Gastrocnemius medialis (tissue), 4 donors: ENCODE results near the gene CCM2L. TPM values are rescaled to one million over a fixed set of nuclear protein-coding genes. Genes with fewer than 3 reads are reported as not detected.

Experiments
- ATAC-seq, 2 donors: fragments of 150-250 bp; one replicate each; pipeline ENCODE4 v1.9.1; 2016
- DNase-seq, 2 donors: peaks; one replicate each; pipeline ENCODE4 v3.0.0-alpha.2; 2019
- H3K27ac ChIP-seq, 4 donors: fragments of 200-600 bp; sonication (generic); 1 replicate in 1 of 4; 2 replicates in 3 of 4; pipeline ENCODE4 v1.5.1; 2016 to 2018; ENCODE audit warnings: mild to moderate bottlenecking in 2 of 4, moderate library complexity in 1 of 4
- H3K27me3 ChIP-seq, 3 donors: fragments of 200-600 bp; sonication (generic) in 2 of 3; 1 replicate in 1 of 3; 2 replicates in 2 of 3; pipeline versions ENCODE4 v1.5.1 to v1.6.0; 2016 to 2019; ENCODE audit warnings: mild to moderate bottlenecking in 1 of 3, moderate library complexity in 1 of 3
- H3K36me3 ChIP-seq, 2 donors: fragments of 200-600 bp; sonication (generic) in 1 of 2; one replicate each; pipeline ENCODE4 v1.5.1; 2017 to 2018
- H3K4me1 ChIP-seq, 2 donors: fragments of 200-600 bp; sonication (generic) in 1 of 2; one replicate each; pipeline ENCODE4 v1.5.1; 2016 to 2017; ENCODE audit warnings: mild to moderate bottlenecking in 2 of 2
- H3K4me3 ChIP-seq, 4 donors: fragments of 200-600 bp; sonication (generic) in 3 of 4; 1 replicate in 1 of 4; 2 replicates in 3 of 4; pipeline ENCODE4 v1.5.1; 2016 to 2019; ENCODE audit warnings: mild to moderate bottlenecking in 2 of 4
- H3K9me3 ChIP-seq, 3 donors: fragments of 200-600 bp; sonication (generic) in 2 of 3; 1 replicate in 1 of 3; 2 replicates in 2 of 3; pipeline ENCODE4 v1.5.1; 2016 to 2019
- POLR2A ChIP-seq, 2 donors: fragments of 450-650 bp; IDR thresholded peaks; one replicate each; pipeline ENCODE4 v1.6.1; 2017; ENCODE audit warnings: antibody characterized with exemption in 2 of 2, mild to moderate bottlenecking in 2 of 2, moderate library complexity in 2 of 2
- in situ Hi-C, 4 donors: fragments of 200-750 bp; cut with MboI; loops; one replicate each; pipeline versions ENCODE4 v1.15.0 to v1.8.0; 2017; ENCODE audit warnings: low sequenced_read_pairs in 4 of 4
- intact Hi-C: fragments of 100-400 bp; cut with DNase I; formaldehyde crosslinking; loops from one replicate; pipeline ENCODE4 v1.15.1; 2023; ENCODE audit warnings: low total_unique reads
- total RNA-seq, 4 donors: library from RNA; depleted of rRNA; stranded (reverse); fragments of >200 nt; gene quantifications; one replicate each; pipeline versions ENCODE4 v1.1.0 to v1.2.3, GENCODE V29; 2016
- TF ChIP-seq, protein P1 (sequence below), 5 experiments: fragments of 450-650 bp in 3 of 5; fragments of 200-600 bp in 2 of 5; sonication (generic) in 2 of 5; IDR thresholded peaks in 4 of 5; conservative IDR thresholded peaks in 1 of 5; 1 replicate in 4 of 5; 2 replicates in 1 of 5; pipeline ENCODE4 v1.5.1; 2016 to 2019; ENCODE audit warnings: antibody characterized with exemption in 5 of 5, mild to moderate bottlenecking in 3 of 5, moderate library complexity in 3 of 5

Gene CCM2L
- total RNA-seq, 4 donors from 2014 or later: 2.2 to 5.8 (median 3.2) TPM

DNA sequence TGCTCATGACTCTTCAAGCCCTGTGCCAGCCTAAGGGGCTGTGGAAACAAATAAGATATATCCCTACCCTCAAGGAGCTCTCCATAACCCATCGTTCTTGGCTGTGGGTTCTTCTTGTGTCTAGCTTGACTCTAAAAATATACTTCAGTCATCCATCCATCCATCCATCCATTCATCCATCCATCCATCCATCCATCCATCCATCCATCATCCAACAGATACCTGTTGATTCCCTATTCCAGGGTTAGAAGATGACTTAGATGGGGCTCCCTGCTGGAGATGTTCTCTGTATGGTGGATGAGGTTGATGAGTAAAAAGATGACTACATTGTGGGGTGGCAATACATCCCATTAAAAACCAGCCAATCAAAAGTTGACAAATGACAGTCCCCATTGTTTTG is 65.3 kb downstream of the CCM2L start:
- Histone ChIP-seq H3K4me3 (no peak overlapping the region), H3K36me3 (no peaks in the 10 kb centered on the region), H3K27me3 (peaks cover 0 to 4% (median 3%) of the 10 kb centered on the region in 3 donors), H3K9me3 (no peaks in the 10 kb centered on the region), H3K27ac (no peak overlapping the region), H3K4me1 (no peaks in the 10 kb centered on the region)
- no peak for ATAC-seq
- intact Hi-C loops: no loop called here
- in situ Hi-C loops: no loop called here
- DNase-seq: no peak
- TF ChIP-seq, protein P1, sequence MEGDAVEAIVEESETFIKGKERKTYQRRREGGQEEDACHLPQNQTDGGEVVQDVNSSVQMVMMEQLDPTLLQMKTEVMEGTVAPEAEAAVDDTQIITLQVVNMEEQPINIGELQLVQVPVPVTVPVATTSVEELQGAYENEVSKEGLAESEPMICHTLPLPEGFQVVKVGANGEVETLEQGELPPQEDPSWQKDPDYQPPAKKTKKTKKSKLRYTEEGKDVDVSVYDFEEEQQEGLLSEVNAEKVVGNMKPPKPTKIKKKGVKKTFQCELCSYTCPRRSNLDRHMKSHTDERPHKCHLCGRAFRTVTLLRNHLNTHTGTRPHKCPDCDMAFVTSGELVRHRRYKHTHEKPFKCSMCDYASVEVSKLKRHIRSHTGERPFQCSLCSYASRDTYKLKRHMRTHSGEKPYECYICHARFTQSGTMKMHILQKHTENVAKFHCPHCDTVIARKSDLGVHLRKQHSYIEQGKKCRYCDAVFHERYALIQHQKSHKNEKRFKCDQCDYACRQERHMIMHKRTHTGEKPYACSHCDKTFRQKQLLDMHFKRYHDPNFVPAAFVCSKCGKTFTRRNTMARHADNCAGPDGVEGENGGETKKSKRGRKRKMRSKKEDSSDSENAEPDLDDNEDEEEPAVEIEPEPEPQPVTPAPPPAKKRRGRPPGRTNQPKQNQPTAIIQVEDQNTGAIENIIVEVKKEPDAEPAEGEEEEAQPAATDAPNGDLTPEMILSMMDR (IDR thresholded peaks at IDR 0.05 in 4 of 5, conservative IDR thresholded peaks at IDR 0.05 in 1 of 5): no peak
- TF ChIP-seq POLR2A (IDR thresholded peaks at IDR 0.05): no peak

DNA sequence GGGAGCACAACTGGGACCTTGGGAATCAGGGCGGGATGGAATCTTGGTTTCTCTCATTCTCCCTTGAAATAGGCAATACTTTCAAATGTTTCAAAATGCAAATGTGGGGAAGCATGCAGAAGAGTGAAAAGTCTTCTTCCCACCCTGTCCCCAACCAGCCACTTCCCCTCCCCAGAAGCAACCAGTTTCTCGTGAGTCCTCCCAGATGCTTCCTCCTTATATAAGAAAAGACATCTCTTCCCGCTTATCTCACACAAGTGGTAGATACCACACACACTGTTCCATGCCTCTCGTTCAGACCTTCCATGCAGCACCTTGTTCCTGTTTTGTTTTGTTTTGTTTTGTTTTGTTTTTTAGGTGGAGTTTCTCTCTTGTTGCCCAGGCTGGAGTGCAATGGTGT is 67.0 kb downstream of the CCM2L start:
- Histone ChIP-seq H3K27me3 (peaks cover 0 to 4% (median 3%) of the 10 kb centered on the region in 3 donors), H3K36me3 (no peaks in the 10 kb centered on the region), H3K4me3 (no peak overlapping the region), H3K9me3 (no peaks in the 10 kb centered on the region), H3K27ac (no peak overlapping the region), H3K4me1 (no peaks in the 10 kb centered on the region)
- DNase-seq (no peak), ATAC-seq (no peak)
- TF ChIP-seq, protein P1 (IDR thresholded peaks at IDR 0.05 in 4 of 5, conservative IDR thresholded peaks at IDR 0.05 in 1 of 5): no peak
- TF ChIP-seq POLR2A (IDR thresholded peaks at IDR 0.05): no peak
- intact Hi-C loops (no loop called here), in situ Hi-C loops (no loop called here)

DNA sequence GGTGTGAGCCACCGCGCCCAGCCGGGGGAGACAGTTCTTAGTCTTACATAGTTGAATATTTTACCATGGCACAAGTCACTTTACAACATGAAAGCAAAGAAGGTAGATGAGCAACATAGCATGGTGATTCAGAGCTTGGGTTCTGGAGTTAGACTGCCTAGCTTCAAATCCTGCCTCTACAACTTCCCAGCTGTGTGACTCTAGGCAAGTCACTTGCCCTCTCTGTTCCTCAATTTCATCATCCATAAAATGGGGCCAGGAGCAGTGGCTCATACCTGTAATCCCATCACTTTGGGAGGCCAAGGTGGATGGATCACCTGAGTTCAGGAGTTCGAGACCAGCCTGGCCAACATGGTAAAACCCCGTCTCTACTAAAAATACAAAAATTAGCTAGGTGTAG is 68.1 kb downstream of the CCM2L start:
- H3K27me3 ChIP-seq: peaks cover 0 to 4% (median 3%) of the 10 kb centered on the region in 3 donors
- H3K9me3 ChIP-seq: no peaks in the 10 kb centered on the region
- no peak for ATAC-seq
- no peak overlapping the region for H3K27ac ChIP-seq
- DNase-seq: no peak
- TF ChIP-seq, protein P1 (IDR thresholded peaks at IDR 0.05 in 4 of 5, conservative IDR thresholded peaks at IDR 0.05 in 1 of 5): no peak
- no peak for TF ChIP-seq POLR2A (IDR thresholded peaks at IDR 0.05)
- no peak overlapping the region for H3K4me3 ChIP-seq
- in situ Hi-C loops: no loop called here
- H3K36me3 ChIP-seq: no peaks in the 10 kb centered on the region
- intact Hi-C loops: no loop called here
- H3K4me1 ChIP-seq: no peaks in the 10 kb centered on the region

DNA sequence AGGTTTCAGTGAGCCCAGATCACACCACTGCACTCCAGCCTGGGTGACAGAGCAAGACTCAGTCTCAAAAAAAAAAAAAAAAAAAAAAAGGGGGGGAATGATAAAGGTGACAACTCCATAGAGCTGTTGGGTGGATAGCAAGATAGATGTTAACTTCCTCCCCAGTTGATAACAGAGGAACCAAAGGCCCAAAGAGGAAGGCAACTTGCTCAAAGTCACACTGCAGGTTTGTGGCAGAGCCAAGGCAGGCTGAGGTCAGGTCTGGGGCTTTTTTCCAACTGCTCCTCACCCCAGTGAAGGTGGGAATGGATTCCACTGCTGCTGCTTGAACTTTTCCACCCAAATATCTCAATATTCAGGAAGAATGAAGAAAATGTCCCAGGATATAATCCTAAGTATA is 68.6 kb downstream of the CCM2L start:
- H3K27me3 ChIP-seq: peaks cover 0 to 4% (median 3%) of the 10 kb centered on the region in 3 donors
- H3K9me3 ChIP-seq: no peaks in the 10 kb centered on the region
- no peak overlapping the region for H3K4me3 ChIP-seq
- ATAC-seq: no peak
- DNase-seq: no peak
- intact Hi-C loops: no loop called here
- in situ Hi-C loops: no loop called here
- H3K27ac ChIP-seq: no peak overlapping the region
- H3K4me1 ChIP-seq: no peaks in the 10 kb centered on the region
- no peaks in the 10 kb centered on the region for H3K36me3 ChIP-seq
- TF ChIP-seq, protein P1 (IDR thresholded peaks at IDR 0.05 in 4 of 5, conservative IDR thresholded peaks at IDR 0.05 in 1 of 5): no peak
- no peak for TF ChIP-seq POLR2A (IDR thresholded peaks at IDR 0.05)

GRCh38 chr20:32079655-32080109 is 69.4 kb downstream of the CCM2L start:
- peaks cover 0 to 4% (median 3%) of the 10 kb centered on the region in 3 donors for H3K27me3 ChIP-seq
- no peaks in the 10 kb centered on the region for H3K4me1 ChIP-seq
- no peak for ATAC-seq
- TF ChIP-seq POLR2A (IDR thresholded peaks at IDR 0.05): no peak
- TF ChIP-seq, protein P1 (IDR thresholded peaks at IDR 0.05 in 4 of 5, conservative IDR thresholded peaks at IDR 0.05 in 1 of 5): no peak
- intact Hi-C loops: no loop called here
- H3K27ac ChIP-seq: no peak overlapping the region
- no peaks in the 10 kb centered on the region for H3K36me3 ChIP-seq
- no peak for DNase-seq
- no peak overlapping the region for H3K4me3 ChIP-seq
- in situ Hi-C loops: no loop called here
- no peaks in the 10 kb centered on the region for H3K9me3 ChIP-seq
